Liver (tissue), 9 donors: Measurements from ENCODE around the gene RBM38. TPM values are rescaled to one million over a fixed set of nuclear protein-coding genes. Genes with fewer than 3 reads are reported as not detected.

Experiments used
- DNase-seq: peaks from one replicate; pipeline ENCODE4 v3.0.0-alpha.2; 2017; ENCODE audit warnings: low spot score
- H3K27ac ChIP-seq, 2 donors: one replicate each; pipeline ENCODE4 v1.7.0; 2013; ENCODE audit warnings: inconsistent platforms in 2 of 2, low read length in 2 of 2, control low read depth in 1 of 2, low read depth in 1 of 2, mild to moderate bottlenecking in 1 of 2
- H3K27me3 ChIP-seq, 4 donors: one replicate each; pipeline versions ENCODE4 v1.6.1 to v1.7.0; 2013; ENCODE audit warnings: low read length in 3 of 4, inconsistent platforms in 1 of 4, mild to moderate bottlenecking in 1 of 4, moderate library complexity in 1 of 4; ENCODE audit not compliant: control insufficient read depth in 4 of 4, insufficient read depth in 4 of 4
- H3K36me3 ChIP-seq, 4 donors: one replicate each; pipeline versions ENCODE4 v1.6.1 to v1.7.0; 2013; ENCODE audit warnings: low read length in 3 of 4, mild to moderate bottlenecking in 3 of 4, low read depth in 1 of 4, moderate library complexity in 1 of 4; ENCODE audit not compliant: control insufficient read depth in 4 of 4, insufficient read depth in 3 of 4
- H3K4me1 ChIP-seq, 4 donors: one replicate each; pipeline versions ENCODE4 v1.6.1 to v1.7.0; 2013; ENCODE audit warnings: low read length in 3 of 4, mild to moderate bottlenecking in 3 of 4, moderate library complexity in 1 of 4; ENCODE audit not compliant: control insufficient read depth in 4 of 4, insufficient read depth in 4 of 4
- H3K4me3 ChIP-seq, 3 donors: one replicate each; pipeline versions ENCODE4 v1.6.1 to v1.7.0; 2013; ENCODE audit warnings: low read length in 3 of 3, control low read depth in 1 of 3, low read depth in 1 of 3, mild to moderate bottlenecking in 1 of 3
- H3K9ac ChIP-seq, 2 donors: one replicate each; pipeline ENCODE4 v1.7.0; 2013; ENCODE audit warnings: low read length in 2 of 2, mild to moderate bottlenecking in 2 of 2, moderate library complexity in 2 of 2, control low read depth in 1 of 2, low read depth in 1 of 2
- H3K9me3 ChIP-seq, 4 donors: one replicate each; pipeline versions ENCODE4 v1.6.1 to v1.7.0; 2013; ENCODE audit warnings: low read length in 3 of 4; ENCODE audit not compliant: control insufficient read depth in 4 of 4
- ATF3 ChIP-seq: IDR thresholded peaks from 2 replicates; pipeline ENCODE4 v1.6.1; 2016; ENCODE audit warnings: antibody characterized with exemption
- CTCF ChIP-seq: fragments of 150-350 bp; IDR thresholded peaks from 2 replicates; pipeline ENCODE4 v1.5.1; 2017; ENCODE audit warnings: improper control_type of control experiment, low read depth, low read length; ENCODE audit not compliant: missing input control
- EGR1 ChIP-seq, 2 donors: IDR thresholded peaks; 2 replicates each; pipeline ENCODE4 v1.6.1; 2016 to 2018; ENCODE audit warnings: antibody characterized with exemption in 2 of 2, low read depth in 2 of 2
- FOXA1 ChIP-seq: IDR thresholded peaks from 2 replicates; pipeline ENCODE4 v1.6.1; 2016; ENCODE audit warnings: antibody characterized with exemption
- FOXA2 ChIP-seq: IDR thresholded peaks from 2 replicates; pipeline ENCODE4 v1.6.1; 2016; ENCODE audit warnings: antibody characterized with exemption
- JUND ChIP-seq, 2 donors: IDR thresholded peaks; 2 replicates each; pipeline ENCODE4 v1.6.1; 2016; ENCODE audit warnings: antibody characterized with exemption in 2 of 2
- RAD21 ChIP-seq, 2 donors: IDR thresholded peaks; 2 replicates each; pipeline ENCODE4 v1.6.1; 2016; ENCODE audit warnings: antibody characterized with exemption in 2 of 2, mild to moderate bottlenecking in 2 of 2
- SP1 ChIP-seq: IDR thresholded peaks from 2 replicates; pipeline ENCODE4 v1.6.1; 2018; ENCODE audit warnings: antibody characterized with exemption, mild to moderate bottlenecking
- YY1 ChIP-seq: IDR thresholded peaks from 2 replicates; pipeline ENCODE4 v1.6.1; 2016; ENCODE audit warnings: antibody characterized with exemption, mild to moderate bottlenecking
- ZBTB33 ChIP-seq: IDR thresholded peaks from 2 replicates; pipeline ENCODE4 v1.6.1; 2016; ENCODE audit warnings: antibody characterized with exemption
- WGBS: extraction: QIAGEN DNeasy Blood & Tissue Kit; methylation state at CpG from one replicate; pipeline ENCODE4 v1.1.7; 2013; 5-methylcytosine and 5-hydroxymethylcytosine counted together
- polyA plus RNA-seq, 2 donors: library from polyadenylated mRNA; stranded (reverse) in 1 of 2; unstranded in 1 of 2; fragments of 200-250 nt in 1 of 2; fragments of >200 nt in 1 of 2; fragmentation: Nextera tagmentation in 1 of 2; extraction: Ambion mirVana in 1 of 2; gene quantifications; one replicate each; pipeline versions ENCODE4 v1.2.1 to v1.2.3, GENCODE V29; 2013 to 2015
- total RNA-seq, 2 donors: library from RNA; depleted of rRNA; stranded (reverse); fragments of >200 nt; gene quantifications; one replicate each; pipeline ENCODE4 v1.2.3, GENCODE V29; 2014
- TF ChIP-seq, protein P1 (sequence below): IDR thresholded peaks from 2 replicates; pipeline ENCODE4 v1.6.1; 2016; ENCODE audit warnings: antibody characterized with exemption, mild to moderate bottlenecking
- donor health status: healthy.
- donor health status: healthy.
- donor health status: healthy.
- donor health status: healthy.
- donor health status: healthy.

The RBM38 gene
- total and polyA plus RNA-seq, 4 donors = 1.4 to 258 (median 6.0) TPM

DNA sequence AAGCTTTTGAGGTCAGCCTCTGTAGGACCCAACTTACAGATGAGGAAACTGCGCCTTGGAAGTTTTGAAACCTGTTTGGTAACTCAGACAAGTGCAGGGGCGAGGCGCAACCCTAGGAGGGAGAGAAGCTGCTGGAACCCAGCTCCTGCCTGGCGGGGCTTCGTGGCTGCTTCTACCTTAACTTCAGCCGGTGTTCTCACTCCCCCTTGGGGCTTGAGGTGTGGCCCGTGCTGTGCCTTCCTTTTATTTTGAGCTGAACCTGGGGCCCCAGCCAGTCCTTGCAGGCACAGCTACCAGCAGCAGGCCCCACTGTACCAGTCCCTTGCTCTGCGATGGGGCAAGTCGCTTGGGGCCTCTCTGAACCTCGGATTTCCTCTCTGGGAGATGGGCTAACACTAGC is 12.0 kb downstream of the RBM38 start:
- peaks cover 5 to 19% (median 6%) of the 10 kb centered on the region in 4 donors for H3K36me3 ChIP-seq
- no peak overlapping the region for H3K27ac ChIP-seq
- H3K9ac ChIP-seq = no peak overlapping the region
- no peak for DNase-seq
- TF ChIP-seq, protein P1, sequence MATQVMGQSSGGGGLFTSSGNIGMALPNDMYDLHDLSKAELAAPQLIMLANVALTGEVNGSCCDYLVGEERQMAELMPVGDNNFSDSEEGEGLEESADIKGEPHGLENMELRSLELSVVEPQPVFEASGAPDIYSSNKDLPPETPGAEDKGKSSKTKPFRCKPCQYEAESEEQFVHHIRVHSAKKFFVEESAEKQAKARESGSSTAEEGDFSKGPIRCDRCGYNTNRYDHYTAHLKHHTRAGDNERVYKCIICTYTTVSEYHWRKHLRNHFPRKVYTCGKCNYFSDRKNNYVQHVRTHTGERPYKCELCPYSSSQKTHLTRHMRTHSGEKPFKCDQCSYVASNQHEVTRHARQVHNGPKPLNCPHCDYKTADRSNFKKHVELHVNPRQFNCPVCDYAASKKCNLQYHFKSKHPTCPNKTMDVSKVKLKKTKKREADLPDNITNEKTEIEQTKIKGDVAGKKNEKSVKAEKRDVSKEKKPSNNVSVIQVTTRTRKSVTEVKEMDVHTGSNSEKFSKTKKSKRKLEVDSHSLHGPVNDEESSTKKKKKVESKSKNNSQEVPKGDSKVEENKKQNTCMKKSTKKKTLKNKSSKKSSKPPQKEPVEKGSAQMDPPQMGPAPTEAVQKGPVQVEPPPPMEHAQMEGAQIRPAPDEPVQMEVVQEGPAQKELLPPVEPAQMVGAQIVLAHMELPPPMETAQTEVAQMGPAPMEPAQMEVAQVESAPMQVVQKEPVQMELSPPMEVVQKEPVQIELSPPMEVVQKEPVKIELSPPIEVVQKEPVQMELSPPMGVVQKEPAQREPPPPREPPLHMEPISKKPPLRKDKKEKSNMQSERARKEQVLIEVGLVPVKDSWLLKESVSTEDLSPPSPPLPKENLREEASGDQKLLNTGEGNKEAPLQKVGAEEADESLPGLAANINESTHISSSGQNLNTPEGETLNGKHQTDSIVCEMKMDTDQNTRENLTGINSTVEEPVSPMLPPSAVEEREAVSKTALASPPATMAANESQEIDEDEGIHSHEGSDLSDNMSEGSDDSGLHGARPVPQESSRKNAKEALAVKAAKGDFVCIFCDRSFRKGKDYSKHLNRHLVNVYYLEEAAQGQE = no peak
- no peak for TF ChIP-seq ZBTB33
- no peak for TF ChIP-seq EGR1 (IDR thresholded peaks at IDR 0.05; ENCODE audit: low read depth in 2 of 2)
- no peak for TF ChIP-seq ATF3
- TF ChIP-seq SP1 = no peak
- no peak for TF ChIP-seq YY1
- no peak for TF ChIP-seq JUND (IDR thresholded peaks at IDR 0.05)
- no peak for TF ChIP-seq RAD21 (IDR thresholded peaks at IDR 0.05)
- TF ChIP-seq FOXA2 = no peak
- TF ChIP-seq CTCF = no peak
- WGBS = 94% methylated on average over 10 of the region's 10 CpGs
- peaks cover 0 to 12% (median 6%) of the 10 kb centered on the region in 4 donors for H3K4me1 ChIP-seq
- no peak overlapping the region for H3K4me3 ChIP-seq
- no peaks in the 10 kb centered on the region for H3K9me3 ChIP-seq
- no peaks in the 10 kb centered on the region for H3K27me3 ChIP-seq

DNA sequence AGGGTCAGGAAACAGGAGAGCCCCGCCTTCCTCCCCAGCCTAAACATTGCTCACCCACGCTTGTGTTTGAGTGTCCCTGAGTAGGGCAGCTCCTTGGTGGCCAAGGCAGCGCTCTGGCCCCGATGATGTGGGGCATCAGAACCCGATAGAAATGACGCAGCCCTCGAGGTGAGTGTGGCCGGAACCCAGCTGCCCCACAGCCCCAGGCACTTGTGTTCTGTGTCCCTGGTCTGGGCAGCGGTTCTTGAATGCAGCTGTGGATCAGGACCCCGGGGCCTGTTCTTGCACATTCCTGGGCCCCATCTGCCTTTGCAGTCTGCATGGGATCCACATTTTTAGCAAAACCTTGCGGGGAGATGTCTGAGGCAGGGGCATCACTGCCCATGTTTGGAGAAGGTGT is 12.8 kb downstream of the RBM38 start:
- no peaks in the 10 kb centered on the region for H3K27me3 ChIP-seq
- peaks cover 5 to 26% (median 8%) of the 10 kb centered on the region in 4 donors for H3K36me3 ChIP-seq
- no peak overlapping the region for H3K27ac ChIP-seq
- no peak overlapping the region for H3K4me3 ChIP-seq
- peaks cover 0 to 11% (median 5%) of the 10 kb centered on the region in 4 donors for H3K4me1 ChIP-seq
- no peaks in the 10 kb centered on the region for H3K9me3 ChIP-seq
- no peak for DNase-seq
- H3K9ac ChIP-seq = no peak overlapping the region
- no peak for TF ChIP-seq FOXA1
- TF ChIP-seq, protein P1 = no peak
- no peak for TF ChIP-seq FOXA2
- 97% methylated on average over 11 of the region's 11 CpGs for WGBS
